ENCODE measurements around the gene PDGFB.

The PDGFB gene

DNA sequence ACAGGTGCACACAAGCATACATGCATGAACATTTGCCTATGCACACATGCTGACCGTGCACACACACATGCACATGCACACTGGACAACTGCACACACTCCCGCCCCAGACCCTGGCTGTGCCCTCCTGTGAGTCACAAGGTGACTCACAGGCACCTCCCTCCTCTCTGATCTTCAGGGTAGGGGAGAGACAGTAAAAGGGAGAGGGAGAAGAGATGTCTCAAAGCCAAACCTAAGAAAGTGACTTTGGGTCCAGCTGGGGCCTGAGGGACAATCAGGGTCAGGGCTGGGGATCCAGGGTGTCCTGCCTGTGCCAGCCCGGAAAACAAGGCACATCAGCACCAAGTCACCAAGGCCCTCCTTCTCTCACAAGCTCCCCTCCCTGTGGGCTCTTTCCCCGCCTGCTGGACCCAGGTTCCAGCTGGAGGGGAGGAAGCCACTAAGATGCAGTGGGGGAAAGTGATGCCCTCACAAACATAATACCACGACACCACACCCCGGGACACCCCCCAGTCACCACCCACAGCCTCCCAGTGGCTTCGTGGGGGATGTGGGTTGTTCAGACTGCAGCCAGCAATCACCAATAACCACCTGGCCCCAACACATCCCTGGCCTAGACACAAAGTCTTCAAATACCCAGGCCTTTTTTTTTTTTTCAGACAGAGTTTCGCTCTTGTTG, 39.3 kb downstream of the PDGFB start:
- no peak overlapping the region for H3K4me3 ChIP-seq
- TF ChIP-seq EZH2 (IDR thresholded peaks at IDR 0.05) (no peak), FOXP2 (optimal IDR thresholded peaks at IDR 0.05; ENCODE audit: control extremely low read depth, extremely low read length, insufficient read depth) (no peak), POLR2AphosphoS5 (IDR thresholded peaks at IDR 0.05; ENCODE audit: borderline replicate concordance, low read depth, low read length) (no peak)
- no peak overlapping the region for H3K9ac ChIP-seq (ENCODE audit: insufficient read length)
- H3K36me3 ChIP-seq (ENCODE audit: insufficient read depth, low read length): no peaks in the 10 kb centered on the region
- DNase-seq (ENCODE audit: low read depth, low spot score): no peak
- H3K27ac ChIP-seq: no peak overlapping the region
- no peaks in the 10 kb centered on the region for H3K9me3 ChIP-seq (ENCODE audit: low read depth, low read length)

DNA sequence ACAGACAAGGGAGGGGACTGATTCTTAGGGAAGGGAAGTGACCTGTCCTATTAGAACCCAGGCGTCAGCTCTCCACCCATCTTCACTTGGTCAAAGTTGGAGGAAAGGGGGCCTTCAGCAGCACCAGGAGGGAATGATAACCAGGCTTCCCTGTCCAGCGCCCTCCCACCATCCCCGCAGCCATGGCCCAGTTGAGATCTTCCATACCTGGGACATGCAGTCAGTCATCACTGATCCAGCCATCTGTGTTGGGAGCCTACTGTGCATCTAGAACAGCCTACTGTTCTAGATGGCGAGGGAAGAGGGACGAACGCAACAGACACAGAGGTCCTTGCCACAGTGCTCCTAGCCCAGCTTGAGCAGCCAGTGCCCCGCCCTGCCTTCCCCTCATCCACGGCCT, 40.6 kb downstream of the PDGFB start:
- no peaks in the 10 kb centered on the region for H3K9me3 ChIP-seq (ENCODE audit: low read depth, low read length)
- no peak overlapping the region for H3K27ac ChIP-seq
- no peak overlapping the region for H3K9ac ChIP-seq (ENCODE audit: insufficient read length)
- DNase-seq (ENCODE audit: low read depth, low spot score): no peak
- no peaks in the 10 kb centered on the region for H3K36me3 ChIP-seq (ENCODE audit: insufficient read depth, low read length)
- no peak for TF ChIP-seq POLR2AphosphoS5 (IDR thresholded peaks at IDR 0.05; ENCODE audit: borderline replicate concordance, low read depth, low read length)
- TF ChIP-seq FOXP2 (optimal IDR thresholded peaks at IDR 0.05; ENCODE audit: control extremely low read depth, extremely low read length, insufficient read depth): no peak
- TF ChIP-seq EZH2 (IDR thresholded peaks at IDR 0.05): no peak
- H3K4me3 ChIP-seq: no peak overlapping the region

DNA sequence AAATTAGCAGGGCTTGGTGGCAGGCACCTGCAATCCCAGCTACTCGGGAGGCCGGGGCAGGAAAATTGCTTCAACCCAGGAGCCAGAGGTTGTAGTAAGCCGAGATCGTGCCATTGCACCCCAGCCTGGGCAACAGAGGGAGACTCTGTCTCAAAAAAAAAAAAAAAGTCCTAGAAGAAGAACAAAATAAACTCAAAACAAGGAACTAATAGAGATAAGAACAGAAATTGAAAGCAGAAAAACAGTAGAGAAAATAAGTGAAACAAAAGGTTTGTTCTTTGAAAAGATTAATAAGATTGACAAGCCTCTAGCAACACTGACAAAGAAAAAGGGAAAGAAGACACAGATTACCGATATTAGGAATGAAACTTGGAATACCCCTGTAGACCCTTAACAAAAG, 47.2 kb downstream of the PDGFB start:
- Histone ChIP-seq H3K9me3 (ENCODE audit: low read depth, low read length) (no peaks in the 10 kb centered on the region; the same call in 1 of the 2 replicates), H3K36me3 (ENCODE audit: insufficient read depth, low read length) (no peaks in the 10 kb centered on the region), H3K27ac (no peak overlapping the region), H3K9ac (ENCODE audit: insufficient read length) (no peak overlapping the region), H3K4me3 (no peak overlapping the region)
- DNase-seq (ENCODE audit: low read depth, low spot score): no peak
- TF ChIP-seq EZH2 (IDR thresholded peaks at IDR 0.05) (no peak), POLR2AphosphoS5 (IDR thresholded peaks at IDR 0.05; ENCODE audit: borderline replicate concordance, low read depth, low read length) (no peak), FOXP2 (optimal IDR thresholded peaks at IDR 0.05; ENCODE audit: control extremely low read depth, extremely low read length, insufficient read depth) (no peak)

DNA sequence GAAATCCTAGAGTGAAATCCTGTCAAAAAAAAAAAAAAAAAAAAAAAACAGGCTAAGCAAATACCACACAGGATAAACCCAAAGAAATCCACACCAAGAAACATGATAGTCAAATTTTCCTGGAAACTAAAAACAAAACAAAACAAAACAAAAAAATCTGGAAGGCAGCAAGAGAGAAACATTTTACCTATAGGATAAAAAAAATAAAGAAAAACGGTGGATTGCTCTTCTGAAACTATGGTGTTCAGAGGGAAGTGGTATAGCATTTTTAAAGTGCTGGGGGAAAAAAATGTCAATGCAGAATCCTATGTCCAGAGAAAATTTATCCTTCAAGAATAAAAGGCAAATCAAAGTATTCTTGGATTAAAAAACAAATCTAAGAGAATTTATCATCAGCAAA, 50.7 kb downstream of the PDGFB start:
- Histone ChIP-seq H3K27ac (no peak overlapping the region), H3K36me3 (ENCODE audit: insufficient read depth, low read length) (no peaks in the 10 kb centered on the region), H3K4me3 (no peak overlapping the region), H3K9ac (ENCODE audit: insufficient read length) (no peak overlapping the region), H3K9me3 (ENCODE audit: low read depth, low read length) (no peaks in the 10 kb centered on the region; the same call in 1 of the 2 replicates)
- DNase-seq (ENCODE audit: low read depth, low spot score): no peak
- TF ChIP-seq POLR2AphosphoS5 (IDR thresholded peaks at IDR 0.05; ENCODE audit: borderline replicate concordance, low read depth, low read length) (no peak), FOXP2 (optimal IDR thresholded peaks at IDR 0.05; ENCODE audit: control extremely low read depth, extremely low read length, insufficient read depth) (no peak), EZH2 (IDR thresholded peaks at IDR 0.05) (no peak)

DNA sequence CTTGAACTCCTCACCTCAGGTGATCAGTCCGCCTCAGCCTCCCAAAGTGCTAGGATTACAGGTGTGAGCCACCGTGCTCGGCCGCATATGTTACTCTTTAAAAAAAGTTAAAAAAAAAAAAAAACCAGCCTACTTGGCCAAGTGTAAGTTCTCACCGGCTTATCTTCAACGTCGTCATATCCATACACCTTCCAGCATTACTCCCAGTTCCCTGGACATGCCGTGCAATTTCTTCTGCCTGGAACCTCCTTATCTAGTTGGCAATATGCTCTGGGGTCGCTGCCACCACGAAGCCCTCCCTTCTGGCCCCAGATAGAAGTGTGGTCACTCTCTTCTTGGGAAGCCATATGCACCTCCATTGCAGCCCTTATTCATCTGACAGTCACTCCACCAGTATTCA, 56.0 kb downstream of the PDGFB start:
- H3K9ac ChIP-seq (ENCODE audit: insufficient read length): no peak overlapping the region
- H3K9me3 ChIP-seq (ENCODE audit: low read depth, low read length): no peaks in the 10 kb centered on the region; the same call in 1 of the 2 replicates
- H3K4me3 ChIP-seq: no peak overlapping the region
- TF ChIP-seq POLR2AphosphoS5 (IDR thresholded peaks at IDR 0.05; ENCODE audit: borderline replicate concordance, low read depth, low read length) (no peak), EZH2 (IDR thresholded peaks at IDR 0.05) (no peak), FOXP2 (optimal IDR thresholded peaks at IDR 0.05; ENCODE audit: control extremely low read depth, extremely low read length, insufficient read depth) (no peak)
- H3K27ac ChIP-seq: no peak overlapping the region
- DNase-seq (ENCODE audit: low read depth, low spot score): no peak
- no peaks in the 10 kb centered on the region for H3K36me3 ChIP-seq (ENCODE audit: insufficient read depth, low read length)

DNA sequence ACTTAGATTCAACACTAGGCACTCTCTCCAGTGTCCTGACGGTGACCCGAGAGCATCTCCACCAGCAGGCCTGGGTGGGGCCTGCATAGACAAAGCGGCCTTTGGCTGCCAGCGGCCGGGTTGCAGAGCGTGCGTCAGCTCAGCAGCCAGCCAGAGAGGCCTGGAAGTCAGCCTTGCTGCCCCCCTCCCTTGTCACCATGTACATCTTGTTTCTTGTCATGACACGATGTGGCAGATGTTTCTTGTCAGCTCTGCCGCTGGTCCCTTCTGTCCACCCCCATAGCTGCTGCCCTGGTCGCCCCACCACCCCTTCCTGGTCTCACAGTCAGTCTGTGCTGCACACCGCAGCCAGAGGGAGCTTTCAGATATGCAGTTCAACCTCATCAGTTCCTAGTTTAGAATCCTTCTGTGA, 59.2 kb downstream of the PDGFB start:
- no peak for DNase-seq (ENCODE audit: low read depth, low spot score)
- Histone ChIP-seq H3K4me3 (no peak overlapping the region), H3K9me3 (ENCODE audit: low read depth, low read length) (no peaks in the 10 kb centered on the region; the same call in 1 of the 2 replicates), H3K9ac (ENCODE audit: insufficient read length) (no peak overlapping the region), H3K36me3 (ENCODE audit: insufficient read depth, low read length) (no peaks in the 10 kb centered on the region), H3K27ac (no peak overlapping the region)
- TF ChIP-seq EZH2 (IDR thresholded peaks at IDR 0.05): no peak
- TF ChIP-seq POLR2AphosphoS5 (IDR thresholded peaks at IDR 0.05; ENCODE audit: borderline replicate concordance, low read depth, low read length): no peak
- TF ChIP-seq FOXP2 (optimal IDR thresholded peaks at IDR 0.05; ENCODE audit: control extremely low read depth, extremely low read length, insufficient read depth): no peak

DNA sequence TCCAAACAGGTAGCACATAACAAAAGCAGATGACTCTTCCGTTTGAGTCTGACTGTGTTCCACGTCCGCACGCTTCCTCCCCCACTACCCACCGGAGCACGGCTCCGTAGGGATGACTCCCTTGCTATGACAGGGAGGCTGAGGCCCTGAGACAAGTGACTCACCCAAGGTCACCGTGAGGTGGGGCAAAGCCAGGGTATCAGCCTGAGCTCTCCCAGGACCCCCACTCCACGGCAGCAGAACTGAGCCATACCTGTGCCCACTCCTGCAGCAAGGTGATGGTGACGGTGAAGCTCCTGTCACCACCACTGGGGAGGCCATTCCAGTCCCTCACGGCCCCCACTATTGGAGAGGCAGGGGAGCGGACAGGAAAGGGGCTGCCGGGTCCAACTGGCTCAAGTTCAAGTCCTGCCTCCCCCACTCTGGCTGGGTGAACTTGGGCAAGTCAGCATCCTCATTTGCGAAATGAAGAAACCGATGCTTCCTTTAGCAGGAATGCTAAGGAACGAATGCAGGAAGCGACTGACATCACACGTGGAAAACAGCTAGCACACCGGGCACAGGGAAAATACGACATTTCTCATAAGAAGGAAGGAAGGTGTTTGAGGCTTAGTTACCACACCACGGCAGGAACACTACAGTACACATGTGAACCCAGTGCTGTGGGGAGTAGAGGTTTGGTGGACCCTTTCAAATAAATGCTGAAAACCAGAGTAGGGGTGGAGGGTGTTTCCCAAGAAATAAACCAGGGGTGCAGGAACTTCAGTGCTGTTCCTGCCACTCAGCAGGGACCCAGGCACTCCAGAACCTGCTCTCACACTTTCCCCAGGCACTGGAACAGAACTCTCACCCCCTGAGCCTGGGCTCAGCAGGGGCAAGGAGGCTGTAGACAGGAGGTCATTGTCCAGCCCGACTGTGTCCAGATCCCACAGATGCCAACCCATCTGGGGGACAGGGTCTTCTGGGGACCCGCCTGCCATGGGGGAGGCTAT, 59.9 kb downstream of the PDGFB start:
- Histone ChIP-seq H3K4me3 (no peak overlapping the region), H3K27ac (no peak overlapping the region), H3K9me3 (ENCODE audit: low read depth, low read length) (no peaks in the 10 kb centered on the region; the same call in 1 of the 2 replicates)

DNA sequence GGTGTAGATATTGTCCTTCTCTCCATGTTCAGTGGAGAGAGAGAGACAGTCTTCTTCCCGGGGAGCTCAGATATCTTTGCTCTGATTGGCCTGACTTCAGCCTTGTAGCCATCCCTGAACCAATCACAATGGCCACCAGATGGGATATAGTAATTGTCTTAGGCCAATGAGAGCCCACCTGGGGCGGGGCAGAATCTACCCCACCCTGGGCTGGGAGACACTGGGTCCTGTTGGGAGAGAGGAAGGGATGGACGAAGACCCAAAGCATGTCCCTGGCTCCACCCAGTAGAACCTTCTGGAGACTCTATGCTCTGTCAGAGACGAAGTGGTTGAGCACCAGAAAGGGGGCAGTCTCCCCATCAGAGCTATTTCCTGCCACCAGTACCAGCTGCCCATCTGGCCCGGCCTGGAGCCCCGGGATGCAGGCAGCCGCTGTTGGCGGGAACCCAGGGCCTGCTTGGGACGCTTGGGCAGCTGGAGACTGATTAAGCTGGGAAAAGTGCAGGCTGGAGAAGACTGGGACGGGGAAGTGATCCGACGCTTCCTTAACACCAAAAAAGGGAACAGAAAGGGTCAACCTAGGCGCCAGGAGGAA, 60.7 kb downstream of the PDGFB start:
- no peak for DNase-seq (ENCODE audit: low read depth, low spot score)
- Histone ChIP-seq H3K27ac (no peak overlapping the region), H3K9ac (ENCODE audit: insufficient read length) (no peak overlapping the region), H3K36me3 (ENCODE audit: insufficient read depth, low read length) (no peaks in the 10 kb centered on the region), H3K4me3 (no peak overlapping the region), H3K9me3 (ENCODE audit: low read depth, low read length) (no peaks in the 10 kb centered on the region; the same call in 1 of the 2 replicates)
- TF ChIP-seq POLR2AphosphoS5 (IDR thresholded peaks at IDR 0.05; ENCODE audit: borderline replicate concordance, low read depth, low read length) (no peak), FOXP2 (optimal IDR thresholded peaks at IDR 0.05; ENCODE audit: control extremely low read depth, extremely low read length, insufficient read depth) (no peak), EZH2 (IDR thresholded peaks at IDR 0.05) (no peak)

More for the DNA sequence above, 59.9 kb downstream of the PDGFB start:
- no peak for TF ChIP-seq FOXP2 (optimal IDR thresholded peaks at IDR 0.05; ENCODE audit: control extremely low read depth, extremely low read length, insufficient read depth)
- no peak for TF ChIP-seq EZH2 (IDR thresholded peaks at IDR 0.05)
- TF ChIP-seq POLR2AphosphoS5 (IDR thresholded peaks at IDR 0.05; ENCODE audit: borderline replicate concordance, low read depth, low read length): no peak
- Histone ChIP-seq H3K9ac (ENCODE audit: insufficient read length) (no peak overlapping the region), H3K36me3 (ENCODE audit: insufficient read depth, low read length) (no peaks in the 10 kb centered on the region)
- no peak for DNase-seq (ENCODE audit: low read depth, low spot score)

All from SK-N-MC (cell line).